GM18951 (cell line): Measurements from ENCODE around the gene CCSER1.

Experiments used
- POLR2A ChIP-seq: IDR thresholded peaks from 4 replicates; pipeline ENCODE4 v1.6.1; 2011; ENCODE audit warnings: mild to moderate bottlenecking; ENCODE audit not compliant: insufficient read length, insufficient read depth; ENCODE audit errors: extremely low read depth
- in situ Hi-C: fragments of 300-500 bp; cut with MboI; formaldehyde crosslinking; loops from one replicate; pipeline ENCODE4 v1.12.0; 2022; ENCODE audit warnings: low sequenced_read_pairs, mixed read lengths, inconsistent platforms; ENCODE audit not compliant: unreplicated experiment

CCSER1 gene

GRCh38 chr4:90419124-90419711 lies 292.0 kb downstream of the CCSER1 start:
- no peak for TF ChIP-seq POLR2A
- in situ Hi-C loops, result no loop called here

GRCh38 chr4:90421161-90421560 lies 294.0 kb downstream of the CCSER1 start:
- in situ Hi-C loops, result no loop called here
- TF ChIP-seq POLR2A, result no peak

DNA sequence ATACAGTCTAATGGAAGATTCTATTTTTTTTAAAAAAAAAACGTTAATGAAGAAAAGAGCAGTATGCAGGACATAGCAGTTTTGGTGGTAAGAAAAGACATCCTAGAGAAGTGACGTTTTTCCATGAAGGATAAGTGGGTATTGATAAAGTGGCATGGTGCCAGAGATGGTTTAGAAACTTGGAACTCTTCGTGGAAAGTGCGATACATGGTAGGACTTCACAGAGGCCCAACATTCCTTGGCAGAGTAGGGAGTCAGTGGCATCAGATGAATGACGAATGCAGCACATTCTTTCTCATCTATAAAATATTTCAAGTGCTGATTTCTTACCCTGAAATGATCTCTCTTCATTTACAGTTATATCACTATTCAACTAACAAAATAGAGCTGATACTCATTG lies 298.7 kb downstream of the CCSER1 start:
- TF ChIP-seq POLR2A, result no peak
- in situ Hi-C loops, result no loop called here

- TF ChIP-seq POLR2A, result no peak
- in situ Hi-C loops, result no loop called here
These were observed 311.3 kb downstream of the CCSER1 start for GRCh38 chr4:90438522-90438921.

GRCh38 chr4:90441770-90442169 lies 314.6 kb downstream of the CCSER1 start:
- in situ Hi-C loops, result no loop called here
- TF ChIP-seq POLR2A, result no peak

GRCh38 chr4:90442619-90443018 lies 315.4 kb downstream of the CCSER1 start:
- TF ChIP-seq POLR2A, result no peak
- in situ Hi-C loops, result no loop called here

DNA sequence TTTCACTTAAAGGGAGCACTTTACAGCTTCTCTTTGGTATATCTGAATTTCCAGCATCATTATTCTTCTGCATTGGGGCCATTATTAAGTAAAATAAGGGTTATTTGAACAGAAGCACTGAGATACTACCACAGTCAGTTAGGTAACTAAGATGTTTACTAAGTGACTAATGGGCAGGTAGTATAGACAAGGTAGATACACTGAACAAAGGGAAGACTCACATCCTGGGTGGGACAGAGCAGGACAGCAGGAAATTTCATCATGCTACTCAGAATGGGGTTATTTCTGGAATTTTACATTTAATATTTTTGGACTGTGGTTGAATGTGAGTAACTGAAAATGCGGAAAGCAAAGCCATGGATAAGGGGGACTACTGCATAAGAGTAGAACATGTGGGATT lies 316.0 kb downstream of the CCSER1 start:
- in situ Hi-C loops, result no loop called here
- TF ChIP-seq POLR2A, result no peak

DNA sequence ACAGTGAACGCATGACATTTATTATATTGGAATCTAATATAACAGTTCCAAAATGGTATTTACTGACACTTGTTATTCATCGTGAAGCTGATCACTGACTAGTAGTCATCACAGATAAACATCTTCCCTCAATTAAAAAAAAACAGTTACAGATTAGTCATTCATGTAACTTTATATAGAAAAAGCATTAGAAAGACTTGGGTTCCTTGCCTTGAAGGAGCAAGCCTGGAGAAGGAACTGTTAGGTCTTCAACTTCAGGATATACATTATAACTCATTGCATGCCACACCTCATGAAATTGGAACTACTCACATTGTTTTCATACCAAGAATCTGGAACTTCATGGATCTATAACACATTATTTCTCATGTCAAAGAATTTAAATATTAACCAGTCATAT lies 317.7 kb downstream of the CCSER1 start:
- TF ChIP-seq POLR2A, result no peak

DNA sequence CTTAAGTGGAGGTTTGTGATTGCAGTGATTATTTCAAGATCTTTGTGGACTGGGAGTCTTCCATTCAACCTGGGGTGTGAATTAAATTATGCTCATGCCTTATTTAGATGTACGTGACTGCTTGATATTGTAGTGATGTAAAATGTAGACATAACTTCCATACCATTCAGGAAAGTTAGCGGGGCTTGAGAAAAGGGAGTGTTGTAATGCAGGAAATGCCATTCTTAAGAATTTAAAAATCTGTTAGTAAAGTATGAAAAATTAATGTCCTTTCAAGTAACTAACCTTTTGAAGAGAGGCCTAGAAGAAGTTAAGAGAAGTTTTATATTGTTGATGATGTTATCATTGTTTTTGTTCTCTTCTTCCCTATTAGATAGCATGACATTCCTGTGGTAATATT lies 318.2 kb downstream of the CCSER1 start:
- in situ Hi-C loops, result no loop called here
- TF ChIP-seq POLR2A, result no peak

More for the DNA sequence above, 317.7 kb downstream of the CCSER1 start:
- in situ Hi-C loops, result no loop called here

DNA sequence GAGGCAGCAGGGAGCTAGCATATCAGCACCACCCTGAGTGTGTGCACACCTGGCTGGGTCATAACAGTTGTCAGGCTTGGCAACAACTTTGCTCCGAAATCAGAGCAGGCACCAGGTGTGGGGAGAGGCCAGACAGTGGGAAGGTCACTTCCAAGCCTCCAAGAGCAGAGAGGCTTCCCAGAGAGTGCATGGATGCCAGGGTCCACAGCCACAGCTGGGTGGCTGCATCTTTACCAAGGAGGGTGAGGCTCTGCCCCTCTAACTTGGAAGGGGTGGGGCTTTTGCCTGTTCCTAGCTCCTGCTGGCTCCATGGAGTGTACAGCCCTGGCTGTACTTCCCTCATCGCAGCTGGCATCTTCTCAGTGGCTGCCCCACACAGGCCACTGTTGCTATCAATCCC lies 322.4 kb downstream of the CCSER1 start:
- TF ChIP-seq POLR2A, result no peak

DNA sequence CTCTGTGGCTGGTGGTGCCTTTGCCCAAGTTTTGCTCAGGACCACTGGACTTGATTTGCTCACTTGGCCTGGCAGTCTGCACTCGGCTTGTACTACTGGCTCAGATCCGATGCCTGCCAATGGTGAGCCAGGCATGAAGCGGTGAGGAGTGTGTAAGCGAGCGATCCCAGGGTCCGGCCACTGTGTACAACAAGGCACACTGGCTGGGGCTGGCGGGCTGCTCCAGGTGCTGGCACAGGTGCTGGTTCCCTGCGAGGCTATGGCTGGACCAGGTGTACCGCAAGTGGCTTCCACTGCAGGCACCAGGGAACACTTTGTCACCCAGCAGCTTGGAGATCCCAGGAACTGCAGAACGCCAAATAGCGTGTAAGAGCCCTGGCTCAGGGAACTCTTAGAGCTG lies 329.7 kb downstream of the CCSER1 start:
- no peak for TF ChIP-seq POLR2A
- in situ Hi-C loops, result no loop called here

More for the DNA sequence above, 322.4 kb downstream of the CCSER1 start:
- in situ Hi-C loops, result no loop called here

DNA sequence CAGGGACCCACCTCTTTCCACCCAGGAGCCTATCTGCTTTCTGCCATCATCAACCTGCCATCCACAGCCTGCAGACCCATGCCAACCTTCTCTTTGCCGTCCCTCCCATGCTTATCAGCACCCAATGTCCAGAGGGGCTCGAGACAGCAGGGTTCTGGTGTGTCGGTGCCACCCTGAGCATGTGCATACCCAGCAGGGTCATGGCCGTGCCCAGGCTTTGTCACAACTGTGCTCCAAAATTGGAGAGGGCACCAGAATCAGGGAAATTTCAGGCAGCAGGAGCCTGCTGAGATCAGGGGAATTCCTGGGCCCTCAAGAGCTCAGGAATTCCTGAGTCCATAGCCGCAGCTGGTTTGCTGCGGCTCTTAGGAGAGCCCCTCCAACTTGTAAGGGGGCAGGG lies 330.6 kb downstream of the CCSER1 start:
- TF ChIP-seq POLR2A, result no peak
- in situ Hi-C loops, result no loop called here

- in situ Hi-C loops, result no loop called here
- TF ChIP-seq POLR2A, result no peak
These were observed 331.4 kb downstream of the CCSER1 start for GRCh38 chr4:90458576-90458975.

GRCh38 chr4:90474484-90474883 lies 347.3 kb downstream of the CCSER1 start:
- TF ChIP-seq POLR2A, result no peak
- in situ Hi-C loops, result no loop called here

GRCh38 chr4:90476019-90476418 lies 348.8 kb downstream of the CCSER1 start:
- in situ Hi-C loops, result no loop called here
- no peak for TF ChIP-seq POLR2A
